AG09309 (cell line): Measurements from ENCODE around the gene ACAN.

Source experiments
- DNase-seq: peaks from one replicate; pipeline ENCODE4 v3.0.0-alpha.2; 2010; ENCODE audit warnings: low read depth
- H3K4me3 ChIP-seq: 2 replicates; pipeline ENCODE4 v1.5.1; 2011; ENCODE audit warnings: mild to moderate bottlenecking, low read depth, low read length, moderate library complexity; ENCODE audit not compliant: control insufficient read depth
- CTCF ChIP-seq: IDR thresholded peaks from 2 replicates; pipeline ENCODE4 v1.5.1; 2011; ENCODE audit warnings: mild to moderate bottlenecking, low read depth, low read length, inconsistent platforms; ENCODE audit not compliant: insufficient read depth, control insufficient read depth; ENCODE audit errors: missing control alignments

Gene ACAN

GRCh38 chr15:88864861-88865497 is 61.7 kb downstream of the ACAN start:
- TF ChIP-seq CTCF: no peak
- no peak for DNase-seq
- no peak overlapping the region for H3K4me3 ChIP-seq

- TF ChIP-seq CTCF: no peak
- no peak overlapping the region for H3K4me3 ChIP-seq
- DNase-seq: no peak
Observed at GRCh38 chr15:88865498-88866099, 62.4 kb downstream of the ACAN start.

- no peak for DNase-seq
- TF ChIP-seq CTCF: no peak
- no peak overlapping the region for H3K4me3 ChIP-seq
Observed at GRCh38 chr15:88866295-88866881, 63.2 kb downstream of the ACAN start.

- TF ChIP-seq CTCF: no peak
- no peak for DNase-seq
- H3K4me3 ChIP-seq: no peak overlapping the region
Observed at GRCh38 chr15:88871313-88871712, 68.1 kb downstream of the ACAN start.

GRCh38 chr15:88872106-88872505 is 68.9 kb downstream of the ACAN start:
- DNase-seq: no peak
- no peak overlapping the region for H3K4me3 ChIP-seq
- no peak for TF ChIP-seq CTCF

GRCh38 chr15:88872706-88873105 is 69.5 kb downstream of the ACAN start:
- no peak for TF ChIP-seq CTCF
- DNase-seq: no peak

More at GRCh38 chr15:88872706-88873105, 69.5 kb downstream of the ACAN start:
- no peak overlapping the region for H3K4me3 ChIP-seq
